GM12873 (cell line): ENCODE results near the gene CSPG4.

Experiments
- TF ChIP-seq, protein P1 (sequence below): IDR thresholded peaks from 2 replicates; pipeline ENCODE4 v1.5.1; 2012; ENCODE audit warnings: low read depth, mild to moderate bottlenecking, moderate library complexity, low read length, control low read depth; ENCODE audit not compliant: insufficient read depth; ENCODE audit errors: missing control alignments

Gene CSPG4

DNA sequence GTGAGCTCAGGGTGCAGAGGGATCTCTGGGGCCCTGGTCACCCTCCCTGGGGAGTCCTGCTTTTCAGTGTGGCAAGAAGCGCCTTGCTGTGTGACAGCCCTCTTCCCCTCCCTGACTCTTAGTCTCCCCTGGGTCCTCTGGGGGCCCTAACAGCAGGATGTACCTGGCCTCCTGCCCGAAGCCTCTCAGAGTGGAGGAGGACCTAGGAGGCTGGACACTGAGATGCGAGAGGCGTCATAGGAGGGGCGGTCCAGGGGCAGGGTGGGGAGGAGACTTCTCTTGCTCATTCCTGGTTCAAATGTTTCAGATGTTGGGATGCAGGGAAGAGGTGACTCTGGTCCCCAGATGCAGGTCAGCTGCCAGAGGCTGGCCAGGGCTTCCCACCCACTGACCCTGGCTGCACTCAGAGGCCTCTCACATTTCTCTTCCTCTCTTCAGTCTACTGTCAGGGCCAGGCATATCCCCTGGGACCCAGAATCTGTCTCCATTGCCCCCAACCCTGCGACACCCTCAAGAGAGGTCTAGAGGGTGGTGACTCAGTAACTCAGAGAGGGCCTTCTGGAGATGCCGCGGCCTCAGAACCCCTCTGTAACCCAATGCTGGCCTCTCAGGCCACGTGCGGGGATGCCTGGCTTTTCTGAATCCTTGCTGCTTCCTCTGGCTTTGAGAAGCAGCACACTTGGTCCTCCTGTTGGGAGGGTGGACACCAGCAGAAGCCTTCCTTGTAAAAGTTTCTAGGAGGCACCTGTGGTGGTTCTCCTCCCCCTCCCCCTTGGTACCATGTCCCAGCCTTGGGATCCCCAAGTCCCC is 39.0 kb downstream of the CSPG4 start:
- TF ChIP-seq, protein P1, sequence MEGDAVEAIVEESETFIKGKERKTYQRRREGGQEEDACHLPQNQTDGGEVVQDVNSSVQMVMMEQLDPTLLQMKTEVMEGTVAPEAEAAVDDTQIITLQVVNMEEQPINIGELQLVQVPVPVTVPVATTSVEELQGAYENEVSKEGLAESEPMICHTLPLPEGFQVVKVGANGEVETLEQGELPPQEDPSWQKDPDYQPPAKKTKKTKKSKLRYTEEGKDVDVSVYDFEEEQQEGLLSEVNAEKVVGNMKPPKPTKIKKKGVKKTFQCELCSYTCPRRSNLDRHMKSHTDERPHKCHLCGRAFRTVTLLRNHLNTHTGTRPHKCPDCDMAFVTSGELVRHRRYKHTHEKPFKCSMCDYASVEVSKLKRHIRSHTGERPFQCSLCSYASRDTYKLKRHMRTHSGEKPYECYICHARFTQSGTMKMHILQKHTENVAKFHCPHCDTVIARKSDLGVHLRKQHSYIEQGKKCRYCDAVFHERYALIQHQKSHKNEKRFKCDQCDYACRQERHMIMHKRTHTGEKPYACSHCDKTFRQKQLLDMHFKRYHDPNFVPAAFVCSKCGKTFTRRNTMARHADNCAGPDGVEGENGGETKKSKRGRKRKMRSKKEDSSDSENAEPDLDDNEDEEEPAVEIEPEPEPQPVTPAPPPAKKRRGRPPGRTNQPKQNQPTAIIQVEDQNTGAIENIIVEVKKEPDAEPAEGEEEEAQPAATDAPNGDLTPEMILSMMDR = no peak

DNA sequence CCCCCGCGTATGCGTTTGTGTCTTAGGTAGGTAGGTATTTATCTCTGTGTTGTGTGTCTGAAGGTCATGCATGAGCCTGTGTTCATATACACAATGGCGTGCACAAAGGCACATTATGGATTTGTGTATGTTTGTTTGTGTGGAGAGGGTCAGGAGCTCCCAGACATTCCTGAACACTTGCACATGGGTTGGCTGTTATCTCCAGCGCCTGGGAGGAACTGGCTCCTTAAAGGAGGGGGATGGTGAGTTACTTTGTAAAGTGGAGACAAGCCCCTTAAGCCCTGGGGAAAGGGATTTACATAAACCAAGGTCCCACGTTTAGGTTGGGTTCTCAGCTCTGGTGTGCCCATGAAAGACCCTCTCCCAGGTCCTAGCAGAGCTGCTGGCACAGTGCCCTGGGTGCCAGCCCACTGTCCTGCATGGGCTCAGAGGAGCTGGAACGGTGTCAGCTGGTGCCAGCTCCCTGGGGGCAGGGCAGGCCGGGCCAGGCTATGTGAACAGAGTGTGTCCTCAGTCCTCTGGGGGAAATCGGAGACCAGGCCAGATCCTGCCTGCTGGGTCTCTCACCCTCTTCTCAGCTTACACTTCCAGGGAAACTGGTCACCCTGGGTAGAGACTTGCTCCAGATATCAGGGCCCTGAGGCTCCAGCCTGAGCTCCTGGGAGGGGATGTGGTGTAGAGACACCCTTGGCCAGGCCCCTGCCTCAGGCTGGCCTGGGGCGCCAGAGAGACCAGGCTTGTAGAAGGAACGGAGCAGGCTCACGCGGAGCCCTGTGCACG is 39.8 kb downstream of the CSPG4 start:
- TF ChIP-seq, protein P1 = no peak

GRCh38 chr15:75671730-75672602 is 40.7 kb downstream of the CSPG4 start:
- TF ChIP-seq, protein P1 = no peak

- TF ChIP-seq, protein P1 = no peak
These were observed 42.8 kb downstream of the CSPG4 start for GRCh38 chr15:75669879-75670212.

GRCh38 chr15:75669191-75669878 is 43.3 kb downstream of the CSPG4 start:
- TF ChIP-seq, protein P1 = no peak

- TF ChIP-seq, protein P1 = no peak
These were observed 45.7 kb downstream of the CSPG4 start for GRCh38 chr15:75666823-75667501.
